ENCODE measurements around the gene NEIL3.

NEIL3 gene

DNA sequence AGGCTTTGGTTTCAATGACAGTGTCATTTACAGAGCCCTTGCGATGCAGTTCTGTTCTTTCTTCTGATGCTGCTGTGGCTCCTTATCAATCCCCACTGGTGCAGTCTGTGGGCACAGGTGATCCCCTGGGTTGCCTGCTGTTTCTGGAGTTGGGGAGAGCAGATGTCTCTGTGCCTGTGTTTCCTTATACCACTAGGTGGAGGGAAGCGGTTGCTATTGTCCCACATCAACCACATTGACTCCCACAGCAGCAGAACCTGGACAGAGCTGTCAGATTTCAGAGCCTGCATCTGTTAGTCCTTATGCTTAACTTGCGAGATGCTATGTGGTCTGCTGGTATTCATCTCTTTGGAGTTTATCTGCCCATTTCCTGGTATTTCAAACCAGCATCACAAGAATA lies 57.7 kb downstream of the NEIL3 start:
- DNase-seq (ENCODE audit: low read depth, low spot score): no peak

GRCh38 chr4:177369372-177369771 lies 59.7 kb downstream of the NEIL3 start:
- DNase-seq (ENCODE audit: low read depth, low spot score): no peak

- DNase-seq (ENCODE audit: low read depth, low spot score): no peak
These were observed 61.8 kb downstream of the NEIL3 start for GRCh38 chr4:177371461-177371860.

GRCh38 chr4:177374966-177375365 lies 65.3 kb downstream of the NEIL3 start:
- no peak for DNase-seq (ENCODE audit: low read depth, low spot score)

GRCh38 chr4:177375372-177375771 lies 65.7 kb downstream of the NEIL3 start:
- no peak for DNase-seq (ENCODE audit: low read depth, low spot score)

DNA sequence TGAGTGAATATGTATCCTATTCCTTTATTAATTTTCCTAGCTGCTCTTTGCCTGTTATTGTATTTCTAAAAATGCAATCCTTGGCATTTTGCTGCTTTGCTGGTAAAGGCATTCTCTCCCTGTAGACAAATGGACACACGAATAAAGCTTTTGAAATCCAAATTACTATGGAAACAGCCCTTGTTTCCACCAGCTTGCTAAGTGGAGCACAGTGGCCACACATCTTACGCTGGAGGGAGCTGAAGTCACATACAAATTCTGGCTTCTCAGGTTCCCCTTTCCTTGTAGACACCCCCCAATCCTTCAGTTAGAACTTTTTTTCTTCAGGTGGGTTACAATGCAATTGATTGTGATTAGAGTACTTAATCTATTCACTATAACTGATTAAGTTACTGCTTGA lies 66.3 kb downstream of the NEIL3 start:
- no peak for DNase-seq (ENCODE audit: low read depth, low spot score)

DNA sequence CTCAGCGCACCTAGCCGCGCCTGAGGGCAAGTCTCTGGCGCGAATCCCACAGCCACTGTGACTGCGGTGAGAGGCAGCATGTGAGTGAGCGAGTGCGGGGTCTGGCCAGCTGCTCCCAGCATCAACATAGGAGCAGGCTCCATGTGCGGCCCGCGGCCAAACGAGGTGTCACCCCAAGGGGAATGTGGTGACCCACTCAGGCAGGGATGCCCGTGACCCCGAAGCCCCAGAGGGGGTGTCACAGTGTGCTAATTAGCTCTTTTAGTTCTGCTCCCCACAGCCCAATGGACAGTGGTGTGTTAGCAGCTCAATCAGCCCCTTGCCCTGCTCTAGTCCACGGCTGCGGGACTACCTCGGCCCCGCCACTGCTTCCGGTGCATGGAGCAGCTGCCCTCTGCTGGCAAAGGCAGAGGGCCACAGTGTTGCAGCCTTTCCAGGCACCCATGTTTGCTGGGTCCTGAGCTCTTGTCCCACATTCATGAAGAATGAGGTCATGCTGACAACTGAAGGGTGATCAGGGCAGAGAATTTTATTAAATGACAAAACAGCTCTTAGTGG lies 71.1 kb downstream of the NEIL3 start:
- DNase-seq (ENCODE audit: low read depth, low spot score): no peak

GRCh38 chr4:177381762-177382310 lies 72.2 kb downstream of the NEIL3 start:
- DNase-seq (ENCODE audit: low read depth, low spot score): no peak

DNA sequence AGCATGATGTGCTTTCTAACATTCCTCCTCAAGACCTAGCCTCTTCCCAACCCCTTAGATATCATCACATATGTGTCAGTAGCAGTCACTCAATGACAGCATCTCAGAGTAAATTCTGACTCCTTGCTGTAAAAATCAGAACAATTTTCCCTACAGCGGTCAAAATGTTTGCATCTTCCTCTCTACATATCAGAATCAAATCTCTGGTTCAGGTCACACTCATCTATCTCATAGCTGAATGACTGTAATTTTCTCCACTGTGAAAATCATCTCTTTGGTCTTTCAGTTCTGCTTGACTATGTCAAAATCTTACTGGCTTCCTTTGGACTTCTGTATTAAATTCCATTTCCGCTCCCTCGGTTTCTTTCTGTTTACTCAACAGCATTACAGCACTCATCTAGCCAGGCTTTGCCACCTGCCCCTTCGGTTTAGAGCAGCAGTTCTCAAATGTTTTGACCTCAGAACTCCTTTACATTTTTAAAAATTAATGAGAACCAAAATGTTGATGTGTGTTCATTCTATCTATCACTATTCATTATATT lies 75.3 kb downstream of the NEIL3 start:
- DNase-seq (ENCODE audit: low read depth, low spot score): no peak

GRCh38 chr4:177385576-177386277 lies 76.1 kb downstream of the NEIL3 start:
- no peak for DNase-seq (ENCODE audit: low read depth, low spot score)

DNA sequence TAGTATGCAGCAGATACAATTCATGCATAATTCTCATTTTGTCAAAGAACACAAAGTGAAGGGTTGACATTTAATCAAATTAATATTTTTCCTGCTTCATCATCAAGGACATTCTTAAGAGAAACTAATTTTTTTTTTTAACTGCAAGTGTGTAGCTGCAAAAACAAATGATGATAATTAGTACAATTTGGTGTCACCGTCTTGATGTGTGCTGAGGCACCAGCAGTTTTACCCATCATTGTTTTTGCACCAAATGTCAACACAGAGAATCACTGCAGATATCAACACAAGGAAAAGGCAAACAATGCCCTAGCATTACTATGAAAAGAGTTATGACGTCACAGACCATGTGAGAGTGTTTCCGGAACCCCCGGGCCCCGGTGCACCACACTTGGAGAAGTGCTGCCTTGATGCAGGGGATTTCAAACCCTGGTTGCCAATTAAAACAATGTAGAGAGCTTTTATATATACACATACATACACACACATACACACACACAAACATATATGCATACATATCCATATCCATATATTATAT lies 76.7 kb downstream of the NEIL3 start:
- no peak for DNase-seq (ENCODE audit: low read depth, low spot score)

GRCh38 chr4:177391287-177391686 lies 81.6 kb downstream of the NEIL3 start:
- no peak for DNase-seq (ENCODE audit: low read depth, low spot score)

DNA sequence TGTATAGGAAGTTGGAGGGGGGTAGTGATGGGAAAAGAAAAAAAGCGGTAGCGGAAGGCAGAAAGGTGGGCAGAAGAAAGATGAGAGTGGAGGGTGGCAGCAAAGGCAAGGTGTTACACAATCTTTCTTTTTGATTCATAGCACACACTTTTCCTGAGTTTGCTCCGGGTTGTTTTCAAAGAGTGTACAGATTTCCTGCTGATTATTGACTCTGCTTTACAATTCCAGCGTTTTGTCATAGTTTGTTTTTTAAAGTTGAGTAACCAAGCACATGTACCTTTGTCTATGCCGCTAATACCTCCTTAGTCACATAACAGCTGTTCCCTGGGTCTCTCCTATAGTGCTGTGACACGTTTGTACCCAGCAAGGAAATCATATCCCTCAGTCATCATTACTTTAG lies 82.3 kb downstream of the NEIL3 start:
- no peak for DNase-seq (ENCODE audit: low read depth, low spot score)

GRCh38 chr4:177393236-177393635 lies 83.6 kb downstream of the NEIL3 start:
- no peak for DNase-seq (ENCODE audit: low read depth, low spot score)

DNA sequence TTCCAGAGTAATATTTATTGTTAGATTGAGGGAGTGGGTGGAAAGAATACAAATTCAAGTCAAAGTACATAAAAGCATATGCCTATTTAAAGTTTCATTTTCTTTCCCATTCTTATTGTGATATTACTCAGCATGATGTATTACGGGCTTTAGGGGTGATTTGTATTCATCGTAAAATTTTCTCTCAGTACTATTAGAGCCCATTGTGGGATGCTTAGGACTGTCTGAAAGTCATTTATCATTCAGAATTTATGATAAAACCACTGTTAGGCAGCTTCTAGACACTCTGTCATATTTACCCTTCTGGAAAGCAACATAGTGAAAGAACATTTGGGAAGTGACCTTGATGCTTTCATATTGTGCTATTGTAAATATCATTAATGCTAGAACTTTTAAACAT lies 86.7 kb downstream of the NEIL3 start:
- DNase-seq (ENCODE audit: low read depth, low spot score): no peak

GRCh38 chr4:177400030-177400429 lies 90.4 kb downstream of the NEIL3 start:
- DNase-seq (ENCODE audit: low read depth, low spot score): no peak

GRCh38 chr4:177401658-177402273 lies 92.1 kb downstream of the NEIL3 start:
- no peak for DNase-seq (ENCODE audit: low read depth, low spot score)

DNA sequence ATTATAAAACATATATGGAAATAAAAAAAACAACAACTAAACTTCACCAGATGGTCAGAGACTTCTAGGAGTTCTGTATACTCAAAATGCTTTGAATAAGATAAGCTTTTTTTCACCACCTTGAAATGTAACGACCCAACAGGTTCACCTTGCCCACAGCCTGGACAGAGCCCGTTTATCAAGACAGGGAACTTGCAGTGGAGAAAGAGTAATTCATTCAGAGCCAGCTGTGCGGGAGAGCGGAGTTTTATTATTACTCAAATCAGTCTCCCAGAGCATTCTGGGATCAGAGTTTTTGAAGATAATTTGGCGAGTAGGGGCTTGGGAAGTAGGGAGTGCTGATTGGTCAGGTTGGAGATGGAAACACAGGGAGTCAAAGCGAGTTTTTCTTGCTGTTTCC lies 94.1 kb downstream of the NEIL3 start:
- no peak for DNase-seq (ENCODE audit: low read depth, low spot score)

DNA sequence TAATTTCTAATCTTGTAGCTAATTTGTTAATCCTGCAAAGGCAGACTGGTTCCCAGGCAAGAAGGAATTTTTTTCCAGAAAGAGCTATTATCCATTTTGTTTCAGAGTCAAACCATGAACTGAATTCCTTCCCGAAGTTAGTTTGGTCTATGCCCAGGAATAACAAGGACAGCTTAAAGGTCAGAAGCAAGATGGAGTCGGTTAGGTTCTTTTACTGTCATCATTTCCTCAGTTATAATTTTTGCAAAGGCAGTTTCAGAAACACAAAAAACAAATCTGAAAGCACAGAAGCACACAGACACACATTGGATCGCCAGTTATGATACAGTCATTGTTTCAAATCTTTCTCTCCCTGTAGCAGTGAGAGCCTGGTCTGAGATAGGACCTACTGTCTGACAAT lies 94.7 kb downstream of the NEIL3 start:
- DNase-seq (ENCODE audit: low read depth, low spot score): no peak

- DNase-seq (ENCODE audit: low read depth, low spot score): no peak
These were observed 95.3 kb downstream of the NEIL3 start for GRCh38 chr4:177404986-177405385.

DNA sequence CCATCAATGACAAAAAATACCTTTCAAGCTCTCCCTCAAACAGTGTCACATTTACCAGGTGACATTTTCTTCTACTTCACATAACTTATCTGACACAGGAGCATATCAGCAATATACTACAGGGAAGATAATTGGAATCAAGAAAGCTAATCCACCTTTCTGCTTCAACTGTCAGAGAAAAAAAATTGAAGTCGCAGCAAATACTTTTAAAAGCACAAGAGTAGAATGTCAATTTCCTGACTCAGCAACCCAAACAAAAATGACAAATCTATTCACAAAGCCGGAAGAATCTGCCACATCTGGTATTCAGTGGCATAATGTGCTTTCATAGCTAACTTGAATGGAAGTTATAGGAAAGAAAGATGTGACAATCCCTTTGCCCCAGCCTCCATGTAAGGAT lies 95.8 kb downstream of the NEIL3 start:
- DNase-seq (ENCODE audit: low read depth, low spot score): no peak

- DNase-seq (ENCODE audit: low read depth, low spot score): no peak
These were observed 98.3 kb downstream of the NEIL3 start for GRCh38 chr4:177408023-177408422.

- DNase-seq (ENCODE audit: low read depth, low spot score): no peak
These were observed 100.9 kb downstream of the NEIL3 start for GRCh38 chr4:177410566-177410965.

Measured in activated CD4-positive, CD25-positive, alpha-beta regulatory T cell treated with anti-CD3 and anti-CD28 coated beads, Interleukin-2, amount 50 U/mL, for 16 hours (primary cell).